ENCODE measurements around the gene WDR5.

WDR5 gene

GRCh38 chr9:134187891-134188385 lies 52.1 kb downstream of the WDR5 start:
- no peaks in the 10 kb centered on the region for H3K4me1 ChIP-seq (ENCODE audit: low read length)
- H3K9me3 ChIP-seq (replicated peaks; ENCODE audit: insufficient read depth, low read length) = no peaks in the 10 kb centered on the region
- H3K27ac ChIP-seq (ENCODE audit: low read length) = no peak overlapping the region
- TF ChIP-seq EZH2phosphoT487 (IDR thresholded peaks at IDR 0.05; ENCODE audit: low read length) (no peak), CTCF (IDR thresholded peaks at IDR 0.05; ENCODE audit: low read length) (no peak), EZH2 (optimal IDR thresholded peaks at IDR 0.05; ENCODE audit: low read depth, low read length) (no peak)
- no peak for DNase-seq
- H3K79me2 ChIP-seq (ENCODE audit: low read length) = no peaks in the 10 kb centered on the region
- no peaks in the 10 kb centered on the region for H3K36me3 ChIP-seq (replicated peaks; ENCODE audit: insufficient read depth, low read length)
- H3K9me2 ChIP-seq (replicated peaks; ENCODE audit: insufficient read depth, low read length) = no peaks in the 10 kb centered on the region
- peaks cover 65% of the 10 kb centered on the region for H3K27me3 ChIP-seq (replicated peaks; ENCODE audit: insufficient read depth, low read length)
- no peak overlapping the region for H3K4me3 ChIP-seq (ENCODE audit: low read length)
- no peaks in the 10 kb centered on the region for H4K20me1 ChIP-seq (ENCODE audit: insufficient read depth, low read length)
- no peak overlapping the region for H2AFZ ChIP-seq (ENCODE audit: low read length)
- H3K9ac ChIP-seq (ENCODE audit: low read length) = no peak overlapping the region
- H3F3A ChIP-seq (ENCODE audit: insufficient read depth, low read length) = peaks cover 8% of the 10 kb centered on the region
- no peak overlapping the region for H3K4me2 ChIP-seq (ENCODE audit: low read depth, low read length)

GRCh38 chr9:134188386-134189144 lies 52.7 kb downstream of the WDR5 start:
- TF ChIP-seq EZH2 (optimal IDR thresholded peaks at IDR 0.05; ENCODE audit: low read depth, low read length) = no peak
- no peak for TF ChIP-seq CTCF (IDR thresholded peaks at IDR 0.05; ENCODE audit: low read length)
- TF ChIP-seq EZH2phosphoT487 (IDR thresholded peaks at IDR 0.05; ENCODE audit: low read length) = no peak
- Histone ChIP-seq H3K4me1 (ENCODE audit: low read length) (no peaks in the 10 kb centered on the region), H3K4me3 (ENCODE audit: low read length) (no peak overlapping the region), H4K20me1 (ENCODE audit: insufficient read depth, low read length) (no peaks in the 10 kb centered on the region), H3K36me3 (replicated peaks; ENCODE audit: insufficient read depth, low read length) (no peaks in the 10 kb centered on the region), H2AFZ (ENCODE audit: low read length) (no peak overlapping the region), H3K27ac (ENCODE audit: low read length) (no peak overlapping the region), H3K9ac (ENCODE audit: low read length) (no peak overlapping the region), H3K9me2 (replicated peaks; ENCODE audit: insufficient read depth, low read length) (no peaks in the 10 kb centered on the region), H3K4me2 (ENCODE audit: low read depth, low read length) (no peak overlapping the region), H3F3A (ENCODE audit: insufficient read depth, low read length) (peaks cover 8% of the 10 kb centered on the region), H3K79me2 (ENCODE audit: low read length) (no peaks in the 10 kb centered on the region), H3K9me3 (replicated peaks; ENCODE audit: insufficient read depth, low read length) (no peaks in the 10 kb centered on the region), H3K27me3 (replicated peaks; ENCODE audit: insufficient read depth, low read length) (peaks cover 71% of the 10 kb centered on the region)
- DNase-seq = no peak

DNA sequence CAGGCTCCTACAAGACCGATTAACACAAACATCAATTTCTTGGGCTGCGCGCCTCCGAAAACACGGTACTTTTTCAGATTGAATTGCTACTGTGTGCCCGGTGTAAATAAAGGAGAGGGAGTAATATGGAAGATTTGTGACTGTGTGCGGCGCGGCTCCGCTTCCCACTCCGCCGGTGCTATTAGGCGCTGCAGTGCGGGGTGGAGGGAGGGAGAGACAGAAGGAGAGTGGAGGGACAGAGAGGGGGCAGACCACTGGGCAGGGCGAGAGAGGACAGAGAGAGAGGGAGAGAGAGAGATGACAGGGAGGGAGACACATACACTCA lies 53.2 kb downstream of the WDR5 start:
- no peak overlapping the region for H3K9ac ChIP-seq (ENCODE audit: low read length)
- no peaks in the 10 kb centered on the region for H3K4me1 ChIP-seq (ENCODE audit: low read length)
- no peak for TF ChIP-seq EZH2 (optimal IDR thresholded peaks at IDR 0.05; ENCODE audit: low read depth, low read length)
- TF ChIP-seq EZH2phosphoT487 (IDR thresholded peaks at IDR 0.05; ENCODE audit: low read length) = no peak
- H3K27me3 ChIP-seq (replicated peaks; ENCODE audit: insufficient read depth, low read length) = peaks cover 76% of the 10 kb centered on the region
- H3K4me3 ChIP-seq (ENCODE audit: low read length) = no peak overlapping the region
- H3K4me2 ChIP-seq (ENCODE audit: low read depth, low read length) = no peak overlapping the region
- H3K79me2 ChIP-seq (ENCODE audit: low read length) = no peaks in the 10 kb centered on the region
- no peaks in the 10 kb centered on the region for H3K9me2 ChIP-seq (replicated peaks; ENCODE audit: insufficient read depth, low read length)
- H3F3A ChIP-seq (ENCODE audit: insufficient read depth, low read length) = peaks cover 8% of the 10 kb centered on the region
- no peaks in the 10 kb centered on the region for H4K20me1 ChIP-seq (ENCODE audit: insufficient read depth, low read length)
- no peaks in the 10 kb centered on the region for H3K9me3 ChIP-seq (replicated peaks; ENCODE audit: insufficient read depth, low read length)
- H2AFZ ChIP-seq (ENCODE audit: low read length) = no peak overlapping the region
- H3K27ac ChIP-seq (ENCODE audit: low read length) = no peak overlapping the region
- DNase-seq = no peak
- no peaks in the 10 kb centered on the region for H3K36me3 ChIP-seq (replicated peaks; ENCODE audit: insufficient read depth, low read length)
